ENCODE results near the gene SHCBP1L.

Gene SHCBP1L

DNA sequence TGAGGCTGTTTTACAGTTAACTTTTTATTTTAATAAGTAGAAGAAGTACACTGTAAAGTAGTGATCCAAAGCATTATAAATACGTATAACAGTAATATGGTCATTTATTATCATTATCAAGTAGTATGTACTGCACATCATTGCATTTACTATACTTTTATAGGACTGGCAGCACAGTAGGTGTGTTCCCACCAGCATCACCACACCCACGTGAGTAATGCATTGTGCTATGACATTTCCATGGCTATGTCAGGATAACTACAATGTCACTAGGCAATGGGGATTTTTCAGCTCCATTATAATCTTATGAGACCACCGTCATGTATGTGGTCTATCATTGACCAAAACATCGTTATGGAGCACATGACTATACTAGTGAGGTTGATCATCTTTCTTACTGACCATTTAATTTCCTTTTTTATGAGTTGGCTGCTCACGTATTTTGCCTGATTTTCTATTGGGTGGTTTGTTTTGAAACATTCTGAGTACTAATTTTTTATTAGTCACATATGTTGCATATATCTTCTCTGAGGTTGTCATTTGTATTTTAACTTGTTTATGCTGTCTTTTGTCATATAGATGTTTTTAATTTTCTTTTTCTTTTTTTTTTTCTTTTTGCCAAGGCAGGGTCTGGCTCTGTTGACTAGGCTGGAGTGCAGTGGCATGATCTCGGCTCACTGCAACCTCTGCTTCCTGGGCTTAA is 25.3 kb upstream of the SHCBP1L start:
- H3K4me3 ChIP-seq (ENCODE audit: low read length) = no peak overlapping the region
- H3K9me3 ChIP-seq (ENCODE audit: insufficient read depth, low read depth, low read length) = no peaks in the 10 kb centered on the region
- no peak overlapping the region for H3K9ac ChIP-seq (ENCODE audit: low read depth, low read length)
- WGBS = 85% methylated on average over 3 of the region's 6 CpGs
- H3K4me1 ChIP-seq (ENCODE audit: insufficient read depth, low read length) = peaks cover 7% of the 10 kb centered on the region; the same call in 1 of the 2 replicates
- H3K27me3 ChIP-seq (ENCODE audit: insufficient read depth, low read length) = no peaks in the 10 kb centered on the region
- H3K27ac ChIP-seq (ENCODE audit: low read depth, low read length) = no peak overlapping the region
- no peaks in the 10 kb centered on the region for H3K36me3 ChIP-seq (ENCODE audit: insufficient read depth, low read length)

DNA sequence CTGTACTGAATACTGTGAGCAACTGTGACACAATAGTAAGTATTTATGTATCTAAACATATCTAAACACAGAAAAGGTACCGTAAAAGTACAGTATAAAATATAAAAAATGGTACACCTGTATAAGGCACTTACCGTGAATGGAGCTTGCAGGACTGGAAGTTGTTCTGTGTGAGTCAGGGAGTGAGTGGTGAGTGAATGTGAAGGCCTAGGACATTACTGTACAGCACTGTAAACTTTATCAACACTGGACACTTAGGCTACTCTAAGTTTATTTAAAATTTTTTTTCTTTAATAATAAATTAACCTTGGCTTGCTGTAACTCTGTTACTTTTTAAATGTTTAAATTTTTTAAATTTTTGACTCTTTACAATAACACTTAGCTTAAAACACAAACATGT is 24.5 kb upstream of the SHCBP1L start:
- WGBS = 100% methylated on average over 1 of the region's 2 CpGs
- Histone ChIP-seq H3K27me3 (ENCODE audit: insufficient read depth, low read length) (no peaks in the 10 kb centered on the region), H3K27ac (ENCODE audit: low read depth, low read length) (no peak overlapping the region), H3K36me3 (ENCODE audit: insufficient read depth, low read length) (no peaks in the 10 kb centered on the region), H3K4me1 (ENCODE audit: insufficient read depth, low read length) (peaks cover 12% of the 10 kb centered on the region; the same call in 1 of the 2 replicates), H3K4me3 (ENCODE audit: low read length) (no peak overlapping the region), H3K9ac (ENCODE audit: low read depth, low read length) (no peak overlapping the region), H3K9me3 (ENCODE audit: insufficient read depth, low read depth, low read length) (no peaks in the 10 kb centered on the region)

DNA sequence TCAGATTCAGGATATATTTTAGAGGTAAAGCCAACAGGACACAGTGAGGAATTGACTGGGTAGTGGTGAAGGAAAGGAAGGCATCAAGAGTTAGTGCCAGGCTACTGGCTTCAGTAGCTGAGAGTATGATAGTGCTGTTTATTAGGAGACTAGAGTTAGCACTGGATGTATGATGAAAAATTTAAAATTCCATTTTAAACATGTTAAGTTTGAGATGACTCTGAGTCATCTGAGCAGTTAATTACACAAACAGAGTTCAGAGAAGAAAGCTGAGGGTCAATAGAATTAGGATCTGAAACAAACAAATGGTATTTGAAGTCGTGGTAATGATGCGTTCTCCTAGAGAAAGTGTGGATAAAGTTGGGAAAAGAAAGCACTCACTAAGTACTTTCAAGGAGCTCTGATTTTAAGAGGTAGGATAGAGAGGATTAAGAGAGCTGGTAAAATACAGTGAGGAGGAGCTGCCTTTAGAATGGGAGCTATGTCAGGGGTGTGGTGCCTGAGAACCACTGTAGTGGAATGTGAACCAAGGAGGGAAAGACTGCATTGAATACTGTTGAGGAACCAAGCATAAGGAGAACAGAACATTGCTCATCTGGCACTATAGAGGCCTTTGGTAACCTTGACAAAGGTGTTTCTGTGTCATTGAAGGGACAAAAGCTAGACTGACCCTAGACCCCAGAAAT is 21.7 kb upstream of the SHCBP1L start:
- Histone ChIP-seq H3K27ac (ENCODE audit: low read depth, low read length) (no peak overlapping the region), H3K9ac (ENCODE audit: low read depth, low read length) (no peak overlapping the region), H3K4me1 (ENCODE audit: insufficient read depth, low read length) (peaks cover 12% of the 10 kb centered on the region; the same call in 1 of the 2 replicates), H3K36me3 (ENCODE audit: insufficient read depth, low read length) (no peaks in the 10 kb centered on the region), H3K4me3 (ENCODE audit: low read length) (no peak overlapping the region), H3K27me3 (ENCODE audit: insufficient read depth, low read length) (no peaks in the 10 kb centered on the region), H3K9me3 (ENCODE audit: insufficient read depth, low read depth, low read length) (no peaks in the 10 kb centered on the region)
- WGBS = 86% methylated on average over 2 of the region's 2 CpGs

DNA sequence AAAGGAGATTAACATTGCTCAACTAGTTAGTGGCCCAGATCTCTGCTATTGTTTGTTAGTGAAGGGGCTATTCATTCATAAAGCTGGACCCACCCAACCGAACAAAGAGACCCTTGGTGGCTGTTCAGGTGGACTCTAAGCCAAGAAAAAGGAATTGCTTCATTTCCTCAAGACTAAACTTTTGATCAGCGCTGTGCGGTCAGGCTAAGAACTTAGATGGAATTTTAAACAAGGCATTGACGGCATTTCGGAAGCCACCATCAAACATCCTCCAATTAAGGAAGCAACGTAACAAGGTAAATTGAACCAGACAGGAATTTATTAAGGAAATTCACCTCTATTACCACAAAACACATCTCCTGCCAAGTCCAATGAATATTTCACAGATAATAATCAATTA is 19.9 kb upstream of the SHCBP1L start:
- H3K27ac ChIP-seq (ENCODE audit: low read depth, low read length) = no peak overlapping the region
- H3K27me3 ChIP-seq (ENCODE audit: insufficient read depth, low read length) = no peaks in the 10 kb centered on the region
- no peak overlapping the region for H3K9ac ChIP-seq (ENCODE audit: low read depth, low read length)
- H3K4me1 ChIP-seq (ENCODE audit: insufficient read depth, low read length) = peaks cover 12% of the 10 kb centered on the region; the same call in 1 of the 2 replicates
- H3K36me3 ChIP-seq (ENCODE audit: insufficient read depth, low read length) = no peaks in the 10 kb centered on the region
- no peaks in the 10 kb centered on the region for H3K9me3 ChIP-seq (ENCODE audit: insufficient read depth, low read depth, low read length)
- H3K4me3 ChIP-seq (ENCODE audit: low read length) = no peak overlapping the region
- WGBS = 93% methylated on average over 6 of the region's 6 CpGs

DNA sequence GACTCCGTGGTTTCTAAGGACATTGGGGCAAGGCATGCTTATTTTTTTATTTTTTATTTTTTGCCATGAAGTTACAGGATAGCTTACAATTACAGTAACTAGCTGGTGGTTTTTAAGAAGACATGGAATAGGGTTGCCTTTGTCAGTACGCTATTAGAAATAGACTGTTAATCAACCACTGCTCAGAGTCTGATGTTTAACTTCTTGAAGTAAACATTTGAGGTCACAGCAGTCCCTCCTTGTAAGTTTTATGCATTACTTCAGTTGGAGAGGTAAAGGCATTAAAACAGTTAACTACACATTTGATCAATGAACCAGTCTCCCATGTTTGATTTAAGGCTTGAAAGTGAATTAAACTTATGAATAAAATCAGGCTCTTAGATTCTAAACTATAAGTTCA is 19.3 kb upstream of the SHCBP1L start:
- Histone ChIP-seq H3K4me3 (ENCODE audit: low read length) (no peak overlapping the region), H3K9me3 (ENCODE audit: insufficient read depth, low read depth, low read length) (no peaks in the 10 kb centered on the region), H3K27ac (ENCODE audit: low read depth, low read length) (no peak overlapping the region), H3K27me3 (ENCODE audit: insufficient read depth, low read length) (no peaks in the 10 kb centered on the region), H3K36me3 (ENCODE audit: insufficient read depth, low read length) (no peaks in the 10 kb centered on the region), H3K9ac (ENCODE audit: low read depth, low read length) (no peak overlapping the region), H3K4me1 (ENCODE audit: insufficient read depth, low read length) (peaks cover 12% of the 10 kb centered on the region; the same call in 1 of the 2 replicates)
- WGBS = 94% methylated on average over 2 of the region's 2 CpGs

DNA sequence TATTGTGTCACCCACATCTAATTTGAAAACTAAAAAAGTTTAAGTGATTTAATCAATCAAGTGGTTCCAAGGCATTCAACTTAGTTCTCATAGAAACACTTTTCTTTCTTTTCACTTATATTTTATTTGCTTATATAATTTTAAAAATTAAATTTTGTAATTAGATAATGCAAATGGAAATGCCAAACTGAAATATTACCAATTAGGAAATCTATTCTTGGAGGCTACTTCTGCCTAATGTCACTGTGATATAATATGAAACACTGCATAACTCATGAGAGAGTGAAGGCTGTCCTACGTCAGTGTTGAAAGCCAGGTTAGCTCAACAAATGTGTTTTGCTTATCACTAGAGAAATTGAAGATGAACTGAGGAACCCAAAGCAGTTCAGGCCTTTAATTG is 18.3 kb upstream of the SHCBP1L start:
- Histone ChIP-seq H3K27me3 (ENCODE audit: insufficient read depth, low read length) (no peaks in the 10 kb centered on the region), H3K9ac (ENCODE audit: low read depth, low read length) (no peak overlapping the region), H3K36me3 (ENCODE audit: insufficient read depth, low read length) (no peaks in the 10 kb centered on the region), H3K27ac (ENCODE audit: low read depth, low read length) (no peak overlapping the region), H3K4me3 (ENCODE audit: low read length) (no peak overlapping the region), H3K9me3 (ENCODE audit: insufficient read depth, low read depth, low read length) (no peaks in the 10 kb centered on the region), H3K4me1 (ENCODE audit: insufficient read depth, low read length) (peaks cover 12% of the 10 kb centered on the region; the same call in 1 of the 2 replicates)
- 83% methylated on average over 1 of the region's 1 CpG for WGBS

DNA sequence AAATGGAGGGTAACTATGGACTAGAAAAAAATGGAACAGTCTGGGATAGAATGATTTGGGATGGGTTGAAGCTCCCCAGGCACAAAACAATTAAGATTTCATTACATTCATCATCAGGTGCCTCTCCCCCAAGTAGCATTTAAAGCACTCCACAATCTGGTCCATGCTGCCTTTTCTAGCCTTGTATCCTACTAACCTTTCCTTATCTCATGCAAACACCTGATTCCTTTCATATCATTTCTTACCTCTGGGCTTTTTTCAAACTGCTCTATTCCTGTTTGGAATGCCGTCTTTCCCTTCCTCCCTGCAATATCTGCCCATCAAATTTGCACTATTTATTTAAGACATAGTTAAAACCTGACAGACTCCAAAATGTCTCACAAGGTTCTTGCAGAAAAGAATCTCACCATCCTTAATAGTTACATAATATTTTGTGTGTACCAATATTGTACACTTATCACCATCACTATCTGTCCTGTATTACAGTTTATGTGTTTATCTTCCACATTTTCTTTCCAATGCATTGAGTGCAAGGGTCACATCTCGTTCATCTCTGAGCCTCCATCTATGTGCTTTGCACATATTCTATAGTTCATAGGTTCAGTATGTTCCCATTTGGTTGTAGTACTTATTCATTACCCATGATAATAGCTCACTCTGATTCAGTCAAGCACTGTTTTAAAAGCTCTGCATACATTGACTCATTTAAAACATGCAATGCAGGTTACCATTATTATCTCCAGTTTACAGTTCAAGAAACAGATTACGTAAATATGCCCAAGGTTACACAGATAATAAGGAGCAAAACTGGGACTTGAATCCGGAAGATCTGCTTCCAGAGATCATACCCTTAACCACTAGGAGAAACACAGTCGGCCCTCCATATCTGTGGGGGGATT is 16.1 kb upstream of the SHCBP1L start:
- WGBS = 93% methylated on average over 5 of the region's 5 CpGs
- Histone ChIP-seq H3K27ac (ENCODE audit: low read depth, low read length) (no peak overlapping the region), H3K27me3 (ENCODE audit: insufficient read depth, low read length) (no peaks in the 10 kb centered on the region), H3K9me3 (ENCODE audit: insufficient read depth, low read depth, low read length) (no peaks in the 10 kb centered on the region), H3K4me1 (ENCODE audit: insufficient read depth, low read length) (peaks cover 8% of the 10 kb centered on the region; the same call in 1 of the 2 replicates), H3K9ac (ENCODE audit: low read depth, low read length) (no peak overlapping the region), H3K36me3 (ENCODE audit: insufficient read depth, low read length) (no peaks in the 10 kb centered on the region), H3K4me3 (ENCODE audit: low read length) (no peak overlapping the region)

DNA sequence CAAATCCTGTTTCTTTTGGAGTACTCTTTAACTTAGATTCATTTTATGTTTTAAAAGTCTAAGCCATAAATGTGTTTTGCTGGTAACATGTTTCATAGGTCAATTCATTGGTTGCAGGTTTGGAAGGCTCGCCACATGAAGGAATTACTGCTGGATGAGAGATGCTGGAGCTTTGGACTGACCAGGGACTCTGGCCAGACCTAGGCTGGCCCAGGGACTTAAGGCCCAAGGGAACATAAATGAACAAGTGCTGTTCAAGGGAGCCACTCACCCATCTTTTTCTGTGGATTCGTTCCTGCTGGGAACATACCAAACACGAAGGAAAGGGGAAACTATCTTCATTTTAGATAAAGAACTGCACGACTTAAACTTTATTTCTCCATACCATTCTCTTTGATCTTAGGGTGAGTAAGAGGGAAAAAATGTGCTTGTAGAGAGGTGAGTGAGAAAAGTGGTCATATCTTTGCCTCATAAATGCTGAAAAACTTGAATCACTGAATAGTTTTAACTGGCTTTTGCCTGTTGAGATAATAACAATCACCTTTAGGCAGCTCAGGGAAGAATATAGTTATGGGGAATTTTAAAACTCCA is 15.3 kb upstream of the SHCBP1L start:
- no peaks in the 10 kb centered on the region for H3K27me3 ChIP-seq (ENCODE audit: insufficient read depth, low read length)
- WGBS = 82% methylated on average over 3 of the region's 4 CpGs
- no peak overlapping the region for H3K9ac ChIP-seq (ENCODE audit: low read depth, low read length)
- H3K4me1 ChIP-seq (ENCODE audit: insufficient read depth, low read length) = peaks cover 10% of the 10 kb centered on the region
- H3K4me3 ChIP-seq (ENCODE audit: low read length) = no peak overlapping the region
- H3K9me3 ChIP-seq (ENCODE audit: insufficient read depth, low read depth, low read length) = no peaks in the 10 kb centered on the region
- no peak overlapping the region for H3K27ac ChIP-seq (ENCODE audit: low read depth, low read length)
- no peaks in the 10 kb centered on the region for H3K36me3 ChIP-seq (ENCODE audit: insufficient read depth, low read length)

DNA sequence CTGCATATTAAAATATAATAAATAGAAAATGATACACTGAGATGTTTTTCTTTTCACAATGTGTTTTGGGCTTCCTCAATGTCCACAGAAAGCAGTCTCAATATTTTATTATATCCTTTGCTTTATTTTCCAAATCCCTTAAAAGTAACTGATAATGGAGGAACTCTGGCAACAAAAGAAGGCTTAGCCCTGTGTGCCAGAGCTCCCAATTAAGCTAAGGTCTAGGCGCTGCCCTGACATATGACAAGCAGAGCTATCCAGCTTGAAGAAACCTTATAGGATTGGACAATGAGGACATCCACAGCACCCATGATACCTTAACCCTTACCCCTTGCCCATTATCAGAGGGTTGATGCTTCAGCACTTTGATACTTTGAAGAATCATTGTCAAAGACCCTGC is 12.9 kb upstream of the SHCBP1L start:
- H3K36me3 ChIP-seq (ENCODE audit: insufficient read depth, low read length) = no peaks in the 10 kb centered on the region
- H3K4me3 ChIP-seq (ENCODE audit: low read length) = no peak overlapping the region
- WGBS = 96% methylated on average over 1 of the region's 1 CpG
- H3K9ac ChIP-seq (ENCODE audit: low read depth, low read length) = no peak overlapping the region
- peaks cover 13% of the 10 kb centered on the region for H3K4me1 ChIP-seq (ENCODE audit: insufficient read depth, low read length)
- H3K9me3 ChIP-seq (ENCODE audit: insufficient read depth, low read depth, low read length) = no peaks in the 10 kb centered on the region
- H3K27ac ChIP-seq (ENCODE audit: low read depth, low read length) = no peak overlapping the region
- H3K27me3 ChIP-seq (ENCODE audit: insufficient read depth, low read length) = no peaks in the 10 kb centered on the region

DNA sequence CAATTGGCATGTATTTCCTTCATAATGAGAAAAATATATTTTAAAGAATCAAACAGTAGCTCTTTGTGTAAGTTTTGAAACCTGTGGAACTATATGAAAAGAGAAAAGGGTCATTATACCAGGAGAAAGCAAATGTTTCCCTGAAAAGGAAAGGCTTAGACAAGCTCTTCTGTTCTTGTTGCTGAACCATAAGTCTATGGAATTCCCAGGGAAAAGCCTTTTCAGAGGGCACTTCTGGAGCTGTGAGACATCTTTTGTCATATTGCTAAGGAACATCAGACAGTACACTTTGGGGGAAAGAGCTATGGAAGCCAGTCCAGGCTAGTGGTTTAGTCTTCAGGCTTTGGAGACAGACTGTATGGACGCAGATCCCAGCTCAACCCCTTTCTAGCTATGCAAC is 12.1 kb upstream of the SHCBP1L start:
- H3K9me3 ChIP-seq (ENCODE audit: insufficient read depth, low read depth, low read length) = no peaks in the 10 kb centered on the region
- no peaks in the 10 kb centered on the region for H3K36me3 ChIP-seq (ENCODE audit: insufficient read depth, low read length)
- H3K27ac ChIP-seq (ENCODE audit: low read depth, low read length) = no peak overlapping the region
- H3K27me3 ChIP-seq (ENCODE audit: insufficient read depth, low read length) = no peaks in the 10 kb centered on the region
- H3K9ac ChIP-seq (ENCODE audit: low read depth, low read length) = no peak overlapping the region
- 100% methylated on average over 1 of the region's 1 CpG for WGBS
- H3K4me3 ChIP-seq (ENCODE audit: low read length) = no peak overlapping the region
- peaks cover 13% of the 10 kb centered on the region for H3K4me1 ChIP-seq (ENCODE audit: insufficient read depth, low read length)

All from HUES64 (cell line).